GM19238 (cell line): ENCODE measurements around the gene TMEM239.
"Not testable (repeated sequence)": the region's sequence is repeated elsewhere in the genome, so short reads cannot be mapped to it uniquely, and the experiment has no call there.

Experiments
- DNase-seq: peaks from one replicate; pipeline ENCODE4 v3.0.0; 2011; ENCODE audit warnings: low spot score; ENCODE audit not compliant: insufficient read length

TMEM239 gene

GRCh38 chr20:2820084-2820895 is 4.1 kb downstream of the TMEM239 start:
- no peak for DNase-seq

GRCh38 chr20:2820896-2821869 is 5.0 kb downstream of the TMEM239 start:
- DNase-seq, result no peak

DNA sequence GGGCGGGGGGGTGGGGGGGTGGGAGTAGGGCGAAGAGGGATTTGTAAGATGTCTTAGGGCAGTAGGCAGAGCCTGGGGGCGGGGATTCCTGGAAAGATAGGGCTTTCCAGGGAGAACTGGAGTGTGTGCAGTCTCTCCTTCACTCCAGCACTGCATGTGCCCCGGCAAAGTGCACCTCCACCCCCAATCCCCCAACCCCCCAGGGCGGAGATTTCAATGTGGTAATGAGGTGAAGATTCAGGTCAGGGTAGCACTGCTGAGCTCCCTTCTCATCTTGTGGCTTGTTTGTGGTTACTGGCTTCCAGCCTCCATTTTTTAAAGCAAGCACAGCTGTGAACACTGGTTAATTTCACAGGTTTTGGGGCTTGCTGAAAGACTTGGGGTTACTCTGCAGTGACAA is 5.9 kb downstream of the TMEM239 start:
- no peak for DNase-seq

GRCh38 chr20:2825761-2826160 is 9.6 kb downstream of the TMEM239 start:
- DNase-seq, result no peak

DNA sequence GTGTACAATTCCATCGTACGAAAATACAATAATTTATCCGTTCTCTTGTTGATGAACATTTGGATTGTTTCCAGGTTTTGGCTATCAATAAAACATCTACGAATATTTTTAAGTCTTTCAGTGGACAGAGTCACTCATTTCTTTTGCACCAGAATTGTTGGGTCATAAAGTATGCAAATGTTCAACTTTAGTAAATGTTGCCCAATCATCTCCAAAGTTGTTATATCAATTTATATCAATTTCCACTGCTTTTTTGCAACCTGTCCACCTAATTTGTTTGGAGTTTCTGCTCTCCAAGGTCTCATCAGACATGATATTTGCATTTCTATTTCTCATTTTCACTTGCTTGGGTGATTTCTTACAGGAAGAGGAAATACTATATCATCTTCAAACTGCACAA is 10.5 kb downstream of the TMEM239 start:
- DNase-seq, result no peak

DNA sequence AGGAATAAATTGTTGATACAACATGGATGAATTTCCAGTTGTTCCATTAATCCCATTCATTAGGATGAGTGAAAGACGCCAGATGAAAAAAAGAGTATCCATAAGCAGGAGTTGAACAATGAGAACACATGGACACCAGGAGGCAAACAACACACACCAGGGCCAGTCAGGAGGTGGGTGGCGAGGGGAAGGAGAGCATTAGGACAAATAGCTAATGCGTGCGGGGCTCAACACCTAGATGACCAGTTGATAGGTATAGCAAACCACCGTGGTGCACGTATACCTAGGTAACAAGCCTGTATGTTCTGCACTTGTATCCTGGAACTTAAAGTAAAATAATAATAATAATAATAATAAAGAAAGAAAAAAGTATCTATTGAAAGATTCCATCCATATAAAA is 13.2 kb downstream of the TMEM239 start:
- DNase-seq, result no peak

DNA sequence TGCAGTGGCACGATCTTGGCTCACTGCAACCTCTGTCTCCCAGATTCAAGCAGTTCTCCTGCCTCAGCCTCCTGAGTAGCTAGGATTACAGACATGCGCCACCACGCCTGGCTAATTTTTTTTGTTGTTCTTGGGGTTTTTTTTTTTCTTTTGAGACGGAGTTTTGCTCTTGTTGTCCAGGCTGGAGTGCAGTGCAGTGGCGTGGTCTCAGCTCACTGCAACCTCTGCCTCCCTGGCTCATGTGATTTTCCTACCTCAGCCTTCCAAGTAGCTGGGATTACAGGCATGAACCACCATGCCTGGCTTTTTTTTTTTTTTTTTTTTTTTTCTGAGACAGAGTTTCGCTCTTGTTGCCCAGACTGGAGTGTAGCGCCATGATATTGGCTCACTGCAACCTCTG is 15.0 kb downstream of the TMEM239 start:
- not testable (repeated sequence) for DNase-seq

DNA sequence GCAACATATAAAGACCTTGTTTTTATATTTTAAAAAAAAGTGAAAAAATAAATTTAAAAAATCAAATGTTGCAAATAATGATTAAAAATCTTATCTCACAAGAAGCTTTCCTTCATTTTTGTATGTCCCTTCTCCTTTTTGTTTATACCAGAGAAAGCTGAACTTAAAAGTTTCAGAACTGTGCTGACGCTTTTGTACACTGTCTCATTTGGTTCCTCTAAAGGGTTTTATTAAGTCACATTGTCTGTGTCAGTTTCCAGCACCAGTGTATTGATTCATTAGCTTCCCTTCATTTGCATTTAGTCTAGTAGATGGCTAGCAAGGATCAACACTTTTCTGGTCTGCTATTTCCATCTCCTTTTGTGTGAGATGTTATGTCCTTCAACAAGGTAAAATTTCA is 17.6 kb downstream of the TMEM239 start:
- DNase-seq, result no peak

GRCh38 chr20:2834401-2835110 is 18.4 kb downstream of the TMEM239 start:
- DNase-seq, result no peak

DNA sequence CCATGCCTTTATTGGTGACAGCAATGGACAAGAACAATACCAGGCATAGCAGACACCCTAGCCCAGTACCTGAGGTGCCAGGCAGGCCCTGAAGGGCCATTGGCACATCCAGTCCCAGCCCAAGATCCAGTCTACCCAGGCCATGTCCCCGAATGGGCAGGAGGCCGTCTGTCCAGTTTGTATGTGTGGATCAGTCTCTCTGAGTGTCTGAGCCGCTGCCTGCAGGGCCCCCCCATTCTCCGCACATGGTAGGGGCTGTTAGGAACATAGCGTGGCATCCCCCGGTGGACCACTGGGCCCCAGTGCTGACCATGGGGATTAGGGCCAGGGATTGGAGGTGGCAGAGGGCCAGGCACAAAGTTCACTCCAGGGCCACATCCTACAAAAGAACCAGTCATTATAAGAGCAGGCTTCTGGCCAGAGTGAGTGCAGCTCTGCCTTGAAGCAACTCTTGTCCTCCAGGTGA is 19.2 kb downstream of the TMEM239 start:
- DNase-seq, result no peak

- no peak for DNase-seq
Observed at GRCh38 chr20:2836035-2836434, 19.9 kb downstream of the TMEM239 start.

- no peak for DNase-seq
Observed at GRCh38 chr20:2837221-2837960, 21.2 kb downstream of the TMEM239 start.

GRCh38 chr20:2838170-2838797 is 22.1 kb downstream of the TMEM239 start:
- no peak for DNase-seq

GRCh38 chr20:2838847-2839671 is 22.9 kb downstream of the TMEM239 start:
- DNase-seq, result no peak

DNA sequence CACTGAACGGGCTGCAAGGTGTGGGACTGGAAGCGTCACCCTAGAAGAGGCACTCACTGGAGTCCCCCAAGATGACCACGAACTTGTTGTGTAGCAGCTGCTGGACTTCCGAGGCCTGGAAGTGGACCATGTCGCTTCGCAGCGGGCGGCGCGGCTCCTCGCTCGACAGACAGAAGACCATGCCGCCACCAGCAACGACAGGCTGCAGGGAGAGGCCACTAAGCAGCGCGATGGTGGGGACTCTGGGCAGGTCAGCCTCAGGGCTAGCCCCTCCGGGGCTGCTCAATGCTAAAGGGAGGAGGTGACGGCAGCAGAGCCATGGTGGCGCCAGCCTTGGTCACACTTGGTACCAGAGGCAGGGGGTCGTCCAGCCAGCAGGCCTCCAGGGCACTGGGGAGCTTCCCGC is 23.6 kb downstream of the TMEM239 start:
- no peak for DNase-seq

DNA sequence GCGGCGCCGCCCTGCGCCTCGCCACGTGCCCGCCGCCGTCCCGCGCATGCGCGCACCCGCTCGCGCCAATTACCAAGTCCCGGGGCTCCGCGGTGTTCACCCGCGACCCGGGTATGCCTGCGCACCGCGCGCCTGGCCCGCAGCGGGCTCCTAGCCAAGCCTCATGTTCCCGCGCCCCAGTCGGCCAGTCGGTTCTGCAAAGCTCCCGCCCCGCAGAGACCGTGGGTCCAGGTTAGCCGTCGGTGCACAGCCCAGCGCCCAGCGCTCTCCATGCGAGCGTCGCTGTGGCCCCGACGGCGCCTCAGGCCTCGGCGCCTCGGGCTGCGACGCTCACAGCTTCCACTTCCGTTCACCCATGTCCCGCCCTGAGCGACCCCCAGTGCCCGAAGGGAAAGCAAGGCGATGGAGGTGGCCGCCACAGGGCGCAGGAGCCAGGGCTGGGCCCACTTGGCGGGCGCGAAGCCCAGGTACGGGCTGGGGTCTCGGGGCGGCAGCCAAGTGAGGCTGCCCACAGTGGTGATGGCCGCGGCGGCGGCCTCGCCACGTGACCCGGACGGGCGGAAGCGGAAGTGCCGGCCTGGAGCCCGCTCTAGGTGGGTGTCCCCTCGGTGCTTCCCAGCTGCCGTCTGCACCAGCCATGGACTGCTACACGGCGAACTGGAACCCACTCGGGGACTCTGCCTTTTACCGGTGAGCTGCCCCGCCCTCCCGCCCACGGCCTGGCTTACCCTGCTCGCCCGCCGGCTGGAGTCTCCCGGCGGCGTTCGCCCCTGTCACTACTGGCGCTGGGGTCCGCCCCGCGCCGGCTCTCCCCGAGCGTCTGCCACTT is 24.2 kb downstream of the TMEM239 start, which contains the start of the genes PCED1A and VPS16:
Gene PCED1A, minus strand, starts transcription at position 518 of the 829 bp plus-strand sequence. CDS start 743 bp downstream, outside the sequence.
Gene VPS16, plus strand, starts transcription at position 608 of the 829 bp plus-strand sequence. Its CDS starts 30 bp downstream, at position 638.
- peak; percentile 99 for DNase-seq

- peak; percentile 61 for DNase-seq
Observed at GRCh38 chr20:2840967-2841531, 24.9 kb downstream of the TMEM239 start.

DNA sequence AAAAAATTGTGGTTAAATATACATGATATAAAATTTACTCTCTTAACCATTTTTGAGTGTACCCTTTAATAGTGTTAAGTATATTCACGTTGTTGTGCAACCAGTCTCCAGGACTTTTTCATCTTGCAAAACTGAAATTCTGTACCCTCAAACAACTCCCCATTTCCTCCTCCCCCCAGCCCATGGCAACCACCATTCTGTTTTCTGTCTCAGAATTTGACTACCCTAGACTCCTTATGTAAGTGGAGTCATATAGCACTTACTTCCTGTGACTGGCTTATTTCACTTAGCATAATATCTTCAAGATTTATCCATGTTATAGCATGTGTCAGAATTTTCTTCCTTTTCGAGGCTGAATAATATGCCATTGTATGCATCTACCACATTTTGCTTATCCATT is 29.4 kb downstream of the TMEM239 start:
- no peak for DNase-seq
